ENCODE measurements around the gene FSCN2. TPM values are rescaled to one million over a fixed set of nuclear protein-coding genes. Genes with fewer than 3 reads are reported as not detected.

FSCN2 gene
- total RNA-seq, 1 experiment from 2014 or later: 2.9 TPM

DNA sequence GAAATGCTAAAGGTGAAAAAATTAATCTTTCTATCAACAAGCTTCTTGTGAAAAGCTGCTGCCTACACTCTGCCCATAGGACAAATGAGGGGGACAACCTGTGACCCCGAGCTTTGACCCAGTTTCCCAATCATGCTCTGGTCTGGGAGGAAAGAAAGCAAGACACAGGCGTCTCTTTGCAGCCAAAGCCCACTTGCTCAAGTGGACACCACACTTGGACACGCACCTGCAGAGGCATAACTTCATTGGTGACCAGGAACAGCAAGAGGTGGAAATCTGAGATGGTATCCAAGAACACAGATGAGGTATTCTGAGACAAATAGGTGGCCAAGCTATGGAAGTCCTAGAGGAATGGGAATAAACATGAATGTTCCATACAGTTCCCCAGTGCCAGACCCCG lies 39.0 kb downstream of the FSCN2 start:
- Mint-ChIP-seq H3K36me3 (ENCODE audit: insufficient read depth, unreplicated experiment) (peaks cover 88% of the 10 kb centered on the region), H3K4me1 (ENCODE audit: low read depth, unreplicated experiment) (no peaks in the 10 kb centered on the region), H3K4me3 (ENCODE audit: unreplicated experiment) (no peak overlapping the region), H3K27me3 (ENCODE audit: insufficient read depth, unreplicated experiment) (no peaks in the 10 kb centered on the region), H3K27ac (ENCODE audit: unreplicated experiment) (no peak overlapping the region), H3K9me3 (ENCODE audit: unreplicated experiment) (no peaks in the 10 kb centered on the region)
- BruUV-seq (replicated peaks): no TSS peak
- intact Hi-C loops (cut with micrococcal nuclease; ENCODE audit: unreplicated experiment): no loop called here
- Histone ChIP-seq H3K27me3 (replicated peaks; ENCODE audit: control insufficient read depth, insufficient read depth, low read length) (no peaks in the 10 kb centered on the region), H3K4me3 (ENCODE audit: low read depth, low read length) (no peak overlapping the region), H3K36me3 (ENCODE audit: control insufficient read depth, insufficient read depth, low read length) (peaks cover 6% of the 10 kb centered on the region), H3K9me3 (no peaks in the 10 kb centered on the region), H3K4me1 (no peaks in the 10 kb centered on the region)
- ChIA-PET CTCF (no interaction called here), POLR2A (interaction anchor here (0.5 to 0.6 kb wide), 2 partner anchors 15 to 39 kb away, joined by 8 read pairs; partner anchors contain the start of genes FAAP100 and FSCN2)
- no peak for DNase-seq
- TF ChIP-seq, protein P1, sequence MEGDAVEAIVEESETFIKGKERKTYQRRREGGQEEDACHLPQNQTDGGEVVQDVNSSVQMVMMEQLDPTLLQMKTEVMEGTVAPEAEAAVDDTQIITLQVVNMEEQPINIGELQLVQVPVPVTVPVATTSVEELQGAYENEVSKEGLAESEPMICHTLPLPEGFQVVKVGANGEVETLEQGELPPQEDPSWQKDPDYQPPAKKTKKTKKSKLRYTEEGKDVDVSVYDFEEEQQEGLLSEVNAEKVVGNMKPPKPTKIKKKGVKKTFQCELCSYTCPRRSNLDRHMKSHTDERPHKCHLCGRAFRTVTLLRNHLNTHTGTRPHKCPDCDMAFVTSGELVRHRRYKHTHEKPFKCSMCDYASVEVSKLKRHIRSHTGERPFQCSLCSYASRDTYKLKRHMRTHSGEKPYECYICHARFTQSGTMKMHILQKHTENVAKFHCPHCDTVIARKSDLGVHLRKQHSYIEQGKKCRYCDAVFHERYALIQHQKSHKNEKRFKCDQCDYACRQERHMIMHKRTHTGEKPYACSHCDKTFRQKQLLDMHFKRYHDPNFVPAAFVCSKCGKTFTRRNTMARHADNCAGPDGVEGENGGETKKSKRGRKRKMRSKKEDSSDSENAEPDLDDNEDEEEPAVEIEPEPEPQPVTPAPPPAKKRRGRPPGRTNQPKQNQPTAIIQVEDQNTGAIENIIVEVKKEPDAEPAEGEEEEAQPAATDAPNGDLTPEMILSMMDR (IDR thresholded peaks at IDR 0.05; ENCODE audit: insufficient read depth in 1 of 2, low read depth in 1 of 2, low read length in 1 of 2, severe bottlenecking in 1 of 2, unreplicated experiment in 1 of 2): no peak

DNA sequence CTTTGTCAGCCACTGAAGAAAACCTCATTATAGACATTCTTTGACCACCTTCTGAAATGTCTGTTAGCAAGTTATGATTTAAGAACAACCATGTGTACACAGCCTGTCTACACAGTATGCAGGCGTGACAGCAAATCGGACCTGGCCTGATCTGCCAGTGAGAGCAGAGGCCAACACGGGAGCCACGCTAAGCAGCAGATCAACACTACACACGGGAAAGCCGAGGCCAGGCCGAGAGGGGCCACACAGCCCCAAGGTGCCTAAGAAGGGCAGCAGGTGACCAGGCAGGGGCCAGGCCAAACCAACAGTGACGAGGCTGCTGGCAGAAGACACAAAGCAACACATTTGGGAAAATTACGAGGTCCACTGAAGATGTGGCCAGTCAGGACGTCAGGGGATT lies 40.2 kb downstream of the FSCN2 start:
- H3K9me3 Mint-ChIP-seq (ENCODE audit: unreplicated experiment): no peaks in the 10 kb centered on the region
- BruUV-seq (replicated peaks): no TSS peak
- intact Hi-C loops (cut with micrococcal nuclease; ENCODE audit: unreplicated experiment): no loop called here
- no peaks in the 10 kb centered on the region for H3K27me3 ChIP-seq (replicated peaks; ENCODE audit: control insufficient read depth, insufficient read depth, low read length)
- peak overlapping the region; percentile 61 for H3K27ac Mint-ChIP-seq (ENCODE audit: unreplicated experiment)
- H3K9me3 ChIP-seq: no peaks in the 10 kb centered on the region
- H3K4me3 Mint-ChIP-seq (ENCODE audit: unreplicated experiment): no peak overlapping the region
- no peaks in the 10 kb centered on the region for H3K27me3 Mint-ChIP-seq (ENCODE audit: insufficient read depth, unreplicated experiment)
- no peak overlapping the region for H3K4me3 ChIP-seq (ENCODE audit: low read depth, low read length)
- no peaks in the 10 kb centered on the region for H3K4me1 Mint-ChIP-seq (ENCODE audit: low read depth, unreplicated experiment)
- ChIA-PET POLR2A (no interaction called here), CTCF (no interaction called here)
- peaks cover 5% of the 10 kb centered on the region for H3K36me3 ChIP-seq (ENCODE audit: control insufficient read depth, insufficient read depth, low read length)
- peaks cover 87% of the 10 kb centered on the region for H3K36me3 Mint-ChIP-seq (ENCODE audit: insufficient read depth, unreplicated experiment)
- no peaks in the 10 kb centered on the region for H3K4me1 ChIP-seq
- TF ChIP-seq, protein P1 (IDR thresholded peaks at IDR 0.05; ENCODE audit: insufficient read depth in 1 of 2, low read depth in 1 of 2, low read length in 1 of 2, severe bottlenecking in 1 of 2, unreplicated experiment in 1 of 2): no peak
- no peak for DNase-seq

DNA sequence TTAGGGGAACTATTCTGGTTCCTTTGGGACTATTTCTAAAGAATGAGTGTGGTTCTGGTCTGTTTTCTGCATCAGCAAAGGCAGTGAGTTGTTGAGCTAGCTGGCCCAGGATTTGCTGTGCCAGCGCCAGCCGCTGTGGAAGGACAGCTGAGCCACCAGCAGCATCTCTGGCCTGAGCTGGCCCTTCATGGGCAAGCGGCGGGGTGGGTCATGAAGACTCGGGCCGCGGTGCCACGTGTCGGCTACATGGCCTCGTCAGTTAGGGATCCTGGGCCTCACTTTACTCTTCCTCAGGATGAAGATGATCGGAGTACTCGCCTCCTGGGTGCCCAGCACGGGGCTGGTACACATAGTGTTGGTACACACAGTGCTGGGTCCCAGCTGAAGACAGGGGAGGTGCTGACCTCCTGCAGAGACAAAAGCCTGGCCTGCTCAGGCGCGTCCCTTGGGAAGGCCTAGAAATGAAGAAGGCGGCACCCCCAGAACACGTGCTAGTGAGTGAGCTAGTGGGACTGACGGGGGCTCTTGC lies 41.9 kb downstream of the FSCN2 start:
- intact Hi-C loops (cut with micrococcal nuclease; ENCODE audit: unreplicated experiment): no loop called here
- H3K36me3 Mint-ChIP-seq (ENCODE audit: insufficient read depth, unreplicated experiment): peaks cover 92% of the 10 kb centered on the region
- BruUV-seq (replicated peaks): no TSS peak
- ChIA-PET POLR2A (no interaction called here), CTCF (no interaction called here)
- no peak overlapping the region for H3K27ac Mint-ChIP-seq (ENCODE audit: unreplicated experiment)
- DNase-seq: no peak
- TF ChIP-seq, protein P1 (IDR thresholded peaks at IDR 0.05; ENCODE audit: insufficient read depth in 1 of 2, low read depth in 1 of 2, low read length in 1 of 2, severe bottlenecking in 1 of 2, unreplicated experiment in 1 of 2): no peak
- H3K9me3 Mint-ChIP-seq (ENCODE audit: unreplicated experiment): no peaks in the 10 kb centered on the region
- Histone ChIP-seq H3K4me1 (0 out of 2 replicates have a peak, but pooled peaks cover 3% of the 10 kb centered on the region), H3K36me3 (ENCODE audit: control insufficient read depth, insufficient read depth, low read length) (peaks cover 3% of the 10 kb centered on the region), H3K4me3 (ENCODE audit: low read depth, low read length) (no peak overlapping the region), H3K27me3 (replicated peaks; ENCODE audit: control insufficient read depth, insufficient read depth, low read length) (no peaks in the 10 kb centered on the region), H3K9me3 (no peaks in the 10 kb centered on the region)
- peaks cover 8% of the 10 kb centered on the region for H3K4me1 Mint-ChIP-seq (ENCODE audit: low read depth, unreplicated experiment)
- no peak overlapping the region for H3K4me3 Mint-ChIP-seq (ENCODE audit: unreplicated experiment)
- no peaks in the 10 kb centered on the region for H3K27me3 Mint-ChIP-seq (ENCODE audit: insufficient read depth, unreplicated experiment)
